GM19023 (cell line): ENCODE data around the gene GLT8D2.

Experiments
- ATAC-seq: cut with Tn5 transposase; IDR thresholded peaks from one replicate; pipeline ENCODE4 v1.9.1; 2021; ENCODE audit warnings: mild to moderate bottlenecking, moderate library complexity; ENCODE audit not compliant: unreplicated experiment

Gene GLT8D2, protein sequence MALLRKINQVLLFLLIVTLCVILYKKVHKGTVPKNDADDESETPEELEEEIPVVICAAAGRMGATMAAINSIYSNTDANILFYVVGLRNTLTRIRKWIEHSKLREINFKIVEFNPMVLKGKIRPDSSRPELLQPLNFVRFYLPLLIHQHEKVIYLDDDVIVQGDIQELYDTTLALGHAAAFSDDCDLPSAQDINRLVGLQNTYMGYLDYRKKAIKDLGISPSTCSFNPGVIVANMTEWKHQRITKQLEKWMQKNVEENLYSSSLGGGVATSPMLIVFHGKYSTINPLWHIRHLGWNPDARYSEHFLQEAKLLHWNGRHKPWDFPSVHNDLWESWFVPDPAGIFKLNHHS

DNA sequence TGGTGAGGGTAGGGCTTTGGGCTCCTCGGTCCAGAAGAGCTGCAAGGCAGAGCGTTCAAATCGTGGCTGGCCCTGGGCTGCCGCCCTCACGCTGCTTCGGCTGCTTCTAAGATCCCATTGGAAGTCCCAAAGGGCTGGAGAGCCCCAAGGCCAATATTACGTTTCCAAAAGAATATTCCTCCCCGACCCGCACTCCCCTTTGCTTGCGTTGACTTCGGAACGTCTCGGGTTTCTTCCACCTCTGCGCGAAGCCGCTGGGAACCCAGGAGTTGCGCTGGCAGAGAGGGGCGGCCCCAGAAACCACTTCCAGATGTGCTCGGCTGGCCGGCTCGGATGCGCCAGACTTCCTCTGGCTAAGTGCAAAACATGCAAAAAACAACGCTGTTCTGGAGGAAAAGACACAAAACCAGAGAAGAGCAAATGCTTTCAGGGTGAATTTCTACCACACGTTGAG lies at the start of gene GLT8D2:
TSS of gene GLT8D2 (minus strand) at position 285 of the 454 bp plus-strand sequence. CDS start 30,539 bp downstream, outside the sequence.
- no peak for ATAC-seq

DNA sequence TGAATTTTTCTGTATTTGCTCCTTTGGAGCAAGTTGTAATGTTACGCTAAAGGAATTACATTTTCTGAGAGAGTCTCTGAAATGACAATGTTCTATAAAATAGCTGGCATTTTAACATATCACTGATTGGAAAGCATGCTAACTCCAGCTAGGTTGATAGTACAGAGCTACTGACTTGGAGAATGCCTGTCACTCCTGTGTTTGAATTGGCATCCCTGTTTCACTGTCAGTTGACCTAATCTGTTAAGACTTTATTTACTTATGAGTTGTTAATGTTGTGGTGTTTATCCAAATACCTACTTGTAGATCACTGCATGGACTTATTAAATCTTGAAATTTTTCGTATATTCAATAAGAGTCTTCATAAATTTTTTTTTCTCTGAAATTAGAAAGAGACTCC lies 48.0 kb upstream of the GLT8D2 start:
- no peak for ATAC-seq

DNA sequence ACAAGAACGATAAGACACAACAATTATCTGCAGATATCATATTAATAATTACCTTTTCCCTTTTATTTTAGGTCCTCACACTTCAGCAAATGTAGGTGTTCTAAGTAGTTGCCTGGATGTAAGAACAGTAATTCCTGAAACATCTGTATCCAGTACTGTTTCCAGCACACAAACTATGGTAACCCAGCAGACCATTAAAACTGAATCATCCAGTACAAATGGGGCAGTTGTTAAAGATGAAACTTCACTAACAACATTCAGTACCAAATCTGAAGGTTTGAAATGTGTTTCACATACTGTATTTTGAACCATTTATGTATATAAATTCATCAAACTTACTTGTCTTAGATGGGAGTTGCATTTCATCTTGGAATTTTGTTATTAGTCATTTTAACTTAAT lies 45.3 kb upstream of the GLT8D2 start:
- no peak for ATAC-seq

DNA sequence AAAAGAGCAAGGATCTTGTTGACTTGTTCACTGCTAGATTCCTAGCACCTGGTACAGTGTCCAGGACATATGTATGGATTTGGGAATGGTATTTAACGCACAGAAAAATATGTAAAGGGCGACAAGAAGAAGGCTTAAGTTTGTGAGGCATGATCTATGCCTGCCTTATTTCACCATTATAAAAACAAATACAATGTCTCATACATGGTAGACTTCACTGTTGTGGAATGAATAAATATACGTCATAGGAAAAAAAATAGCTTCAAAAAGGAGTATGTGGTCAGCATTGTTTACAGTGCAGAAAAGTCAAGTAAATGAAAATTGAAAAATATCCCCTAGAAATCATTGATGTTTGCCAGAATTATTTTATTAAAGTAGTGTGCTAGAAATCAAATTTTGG lies 44.3 kb upstream of the GLT8D2 start:
- no peak for ATAC-seq

DNA sequence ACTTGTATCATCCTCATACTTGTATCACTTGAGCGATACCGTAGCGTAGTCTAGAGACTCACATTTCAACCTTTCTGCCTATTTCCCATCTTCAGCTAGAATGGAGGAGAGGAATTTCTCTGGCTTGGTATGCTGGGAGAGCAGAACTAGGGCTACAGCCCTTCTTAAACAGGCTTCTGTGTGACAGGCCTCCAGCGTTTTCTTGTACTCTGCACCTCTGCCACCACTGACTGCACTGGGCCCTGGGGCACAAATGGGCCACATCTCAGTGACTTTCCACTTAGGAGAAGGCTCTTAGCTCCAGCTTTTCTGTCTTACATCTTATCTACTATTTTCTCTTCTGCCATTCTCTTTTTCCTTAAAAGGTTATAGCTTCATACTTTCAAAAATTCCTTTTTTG lies 41.1 kb upstream of the GLT8D2 start:
- ATAC-seq = no peak

DNA sequence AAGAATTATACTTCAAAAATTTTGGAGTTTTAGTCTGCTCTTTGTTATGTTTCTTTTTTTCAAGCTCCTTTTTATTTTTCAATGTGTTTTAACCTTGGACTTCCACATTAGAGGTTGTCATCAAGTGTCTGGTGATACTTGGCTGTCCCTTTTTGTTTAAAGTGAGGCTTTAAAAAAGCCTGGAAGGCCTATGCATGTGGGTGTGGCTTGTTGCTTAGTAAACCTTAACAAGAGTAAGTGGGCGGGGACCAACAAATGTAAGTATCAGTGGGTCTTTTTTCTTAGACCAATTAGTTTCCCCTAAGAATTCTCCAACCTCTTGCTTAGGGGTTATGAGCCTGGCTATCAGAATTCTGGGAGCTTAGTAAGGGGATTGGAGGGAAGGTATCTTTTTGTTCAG lies 40.7 kb upstream of the GLT8D2 start:
- no peak for ATAC-seq

DNA sequence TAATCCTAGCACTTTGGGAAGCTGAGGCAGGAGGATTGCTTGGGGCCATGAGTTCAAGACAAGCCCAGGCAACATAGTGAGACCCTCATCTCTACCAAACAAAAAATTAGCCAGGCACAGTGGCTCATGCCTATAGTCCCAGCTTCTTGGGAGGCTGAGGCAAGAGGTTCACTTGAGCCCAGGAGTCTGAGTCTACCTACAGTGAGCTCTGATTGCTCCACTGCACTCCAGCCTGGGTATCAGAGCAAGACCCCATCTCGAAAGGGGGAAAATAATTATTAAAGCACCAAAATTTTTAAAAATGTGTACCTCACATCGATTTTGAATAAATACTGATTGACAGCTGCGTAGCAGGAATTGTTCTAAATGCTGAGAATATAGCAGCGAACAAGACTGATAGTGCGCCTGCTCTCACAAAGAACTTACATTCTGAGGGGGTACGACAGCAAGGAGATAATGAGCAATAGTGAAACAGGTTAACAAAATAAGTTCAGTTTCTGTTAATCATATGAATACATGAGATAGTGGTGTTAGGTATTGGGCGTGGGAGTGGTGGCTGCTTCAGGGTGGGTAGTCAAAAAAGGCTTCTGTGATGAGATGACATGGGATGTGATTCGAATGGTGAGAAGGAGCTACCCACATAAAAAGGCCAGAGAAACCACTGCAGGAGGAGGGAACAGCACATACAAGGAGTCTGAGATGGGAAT lies 33.9 kb upstream of the GLT8D2 start:
- peak; percentile 76 for ATAC-seq

DNA sequence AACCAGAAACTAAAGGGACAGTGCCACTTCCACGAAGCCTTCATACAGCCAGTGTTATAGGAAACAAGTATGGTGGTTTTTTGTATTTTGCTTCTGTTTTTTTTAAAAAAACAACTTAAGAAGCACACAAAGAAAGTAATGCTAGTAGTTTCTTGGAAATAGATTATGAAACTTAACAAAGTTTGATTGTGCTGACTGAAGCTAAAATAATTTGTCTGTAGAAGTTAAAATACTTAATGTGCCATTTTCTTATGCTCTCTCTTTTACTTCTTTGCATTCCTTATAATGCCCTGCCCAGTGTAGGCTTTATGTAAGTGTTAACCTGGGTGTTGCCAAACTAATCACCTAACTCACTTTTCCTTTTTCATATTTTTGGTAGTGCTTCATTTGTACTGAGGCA lies 30.8 kb upstream of the GLT8D2 start:
- no peak for ATAC-seq

DNA sequence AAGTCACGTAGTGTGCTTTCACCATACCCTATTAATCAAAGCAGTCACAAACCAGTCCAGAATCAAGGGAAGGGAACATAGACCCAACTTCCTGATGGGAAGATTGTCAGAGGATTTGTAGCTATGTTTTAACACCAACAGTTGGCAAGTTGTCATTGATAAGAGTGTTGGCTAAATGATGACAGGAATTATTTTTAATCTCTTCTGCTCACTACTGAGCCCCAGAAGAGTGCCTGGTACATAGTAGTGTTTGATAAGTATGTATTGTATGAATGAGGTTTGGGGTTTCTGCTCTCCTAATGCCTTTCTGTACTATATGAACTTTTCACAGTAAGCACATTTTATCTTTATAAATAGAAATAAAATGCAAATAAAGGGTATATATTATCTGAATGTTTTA lies 29.0 kb upstream of the GLT8D2 start:
- ATAC-seq = no peak

DNA sequence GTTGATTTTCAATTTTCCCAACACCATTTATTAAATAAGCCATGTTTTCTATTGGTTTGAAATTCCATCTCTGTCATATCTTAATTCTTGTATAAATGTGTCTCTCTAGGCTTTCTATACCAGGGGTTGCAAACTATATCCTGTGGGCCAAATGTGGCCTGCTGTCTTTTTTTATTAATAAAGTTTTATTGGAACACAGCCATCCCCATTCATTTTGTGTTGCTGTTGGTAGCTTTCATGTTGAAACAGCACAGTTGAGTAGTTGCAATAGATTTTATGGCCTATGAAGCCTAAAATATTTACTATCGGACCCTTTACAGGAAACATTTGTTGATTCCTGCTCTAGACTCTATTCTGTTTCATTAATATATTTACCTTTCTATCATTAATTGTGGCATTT lies 23.7 kb upstream of the GLT8D2 start:
- no peak for ATAC-seq

DNA sequence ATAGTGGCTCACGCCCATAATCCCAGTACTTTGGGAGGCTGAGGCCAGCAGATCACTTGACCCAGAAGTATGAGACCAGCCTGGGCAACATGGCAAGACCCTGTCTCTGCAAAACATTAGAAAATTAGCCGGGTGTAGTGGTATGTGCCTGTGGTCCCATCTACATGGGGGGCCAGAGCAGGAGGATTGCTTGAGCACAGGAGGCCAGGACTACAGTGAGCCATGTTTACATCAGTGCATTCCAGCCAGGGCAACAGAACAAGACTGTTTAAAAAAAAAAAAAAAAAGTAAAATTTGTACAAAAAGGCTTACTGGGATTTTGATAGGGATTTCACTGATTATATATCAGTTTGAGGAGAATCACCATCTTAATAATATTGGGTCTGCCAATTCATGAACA lies 22.1 kb upstream of the GLT8D2 start:
- ATAC-seq = no peak

DNA sequence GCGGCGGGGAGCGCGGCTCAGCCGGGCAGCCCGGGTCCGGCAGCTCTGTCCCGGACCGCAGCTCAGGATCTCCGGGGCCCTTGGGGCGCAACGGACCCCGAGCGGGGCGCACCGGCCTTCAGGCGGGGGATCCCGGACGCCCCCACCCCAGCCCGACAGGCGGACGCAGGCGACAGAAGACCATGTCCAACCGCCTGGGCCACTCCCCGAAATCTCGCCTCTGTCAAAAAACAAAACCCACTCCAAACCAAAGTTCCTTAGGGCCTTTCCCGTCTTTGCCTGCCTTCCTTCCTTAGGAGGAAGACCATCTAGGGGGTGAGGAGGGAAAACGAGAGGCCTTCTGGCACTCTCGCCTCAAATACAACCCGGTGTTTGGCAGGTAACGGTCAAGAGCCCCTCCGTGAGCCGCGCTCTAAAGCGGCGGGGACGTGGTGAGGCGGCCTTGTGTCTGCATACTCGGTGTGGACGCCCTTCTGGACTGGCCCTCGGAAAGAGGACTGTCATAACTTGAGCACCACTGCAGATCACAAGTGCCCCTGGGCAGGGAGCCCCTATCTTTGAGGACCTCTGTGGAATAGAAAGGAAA lies 14.9 kb upstream of the GLT8D2 start:
- ATAC-seq = peak; percentile 4

DNA sequence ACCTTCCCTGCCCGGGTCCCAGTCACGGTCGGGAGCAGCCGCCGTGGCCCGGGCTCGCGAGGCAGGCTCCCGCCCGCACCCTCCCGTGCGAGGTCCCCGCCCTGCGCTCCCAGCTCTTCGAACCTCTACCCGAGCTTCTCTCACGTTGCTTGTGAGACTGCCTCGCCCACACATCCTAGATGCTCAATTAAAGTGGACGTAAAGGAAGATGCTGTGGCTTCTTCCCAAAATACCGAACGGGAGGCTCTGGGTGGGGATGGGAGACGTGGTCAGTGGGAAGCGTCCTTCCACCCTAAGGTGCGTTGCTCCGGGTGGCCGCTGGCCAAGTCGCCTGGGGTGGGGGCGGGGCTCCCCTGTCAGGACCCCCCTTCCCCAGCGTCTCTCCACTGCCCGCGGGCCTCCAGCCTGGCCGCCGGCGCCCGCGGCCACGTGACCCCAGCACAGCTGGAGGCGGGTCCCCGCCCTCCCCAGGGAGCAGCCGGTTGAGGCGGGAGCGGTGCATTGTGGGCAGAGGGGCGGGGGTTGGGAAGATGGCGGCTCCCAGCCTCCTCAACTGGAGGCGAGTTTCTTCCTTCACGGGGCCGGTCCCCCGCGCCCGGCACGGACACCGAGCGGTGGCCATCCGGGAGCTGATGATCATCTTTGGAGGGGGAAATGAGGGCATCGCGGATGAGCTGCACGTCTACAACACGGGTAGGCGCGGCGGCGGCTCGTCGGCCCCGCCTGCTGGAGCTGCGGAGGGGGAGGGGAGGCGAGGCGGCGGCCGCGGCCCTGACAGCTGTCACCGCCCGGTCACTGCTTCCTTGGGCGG lies 14.2 kb upstream of the GLT8D2 start, which contains the start of gene HCFC2:
TSS of gene HCFC2 (plus strand) at position 501 of the 811 bp plus-strand sequence. CDS start at position 531, 30 bp downstream.
- ATAC-seq = peak; percentile 90

DNA sequence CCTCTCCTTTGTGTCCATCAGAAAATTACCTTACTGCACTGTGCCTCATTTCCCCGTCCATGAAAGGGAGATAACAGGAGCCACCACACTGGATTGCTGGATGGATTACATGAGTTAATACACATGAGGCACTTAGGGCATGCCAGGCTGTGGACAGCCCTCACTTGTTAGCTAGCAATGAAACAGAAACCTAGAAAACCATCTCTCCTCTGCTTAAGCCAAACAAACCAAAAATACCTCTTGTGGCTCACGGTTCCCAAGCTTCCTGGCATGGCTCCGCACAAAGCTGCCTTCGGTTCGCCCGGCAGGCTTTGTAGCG lies 13.7 kb upstream of the GLT8D2 start:
- peak; percentile 27 for ATAC-seq

DNA sequence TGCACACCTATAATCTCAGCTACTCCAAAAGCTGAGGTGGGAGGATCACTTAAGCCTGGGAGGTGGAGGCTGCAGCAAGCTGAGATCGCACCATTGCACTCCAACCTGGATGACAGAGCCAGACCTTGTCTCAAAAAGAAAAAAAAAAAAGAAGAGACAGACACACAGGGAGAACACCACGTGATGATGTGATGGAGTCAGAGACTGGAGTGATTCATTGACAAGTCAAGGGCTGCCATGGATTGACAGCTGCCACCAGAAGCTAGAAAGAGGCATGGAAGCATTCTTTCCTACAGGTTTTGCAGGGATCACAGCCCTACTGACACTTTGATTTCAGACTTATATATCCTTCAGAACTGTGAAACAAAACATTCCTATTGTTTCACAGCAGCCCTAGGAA lies 10.8 kb upstream of the GLT8D2 start:
- ATAC-seq = no peak

DNA sequence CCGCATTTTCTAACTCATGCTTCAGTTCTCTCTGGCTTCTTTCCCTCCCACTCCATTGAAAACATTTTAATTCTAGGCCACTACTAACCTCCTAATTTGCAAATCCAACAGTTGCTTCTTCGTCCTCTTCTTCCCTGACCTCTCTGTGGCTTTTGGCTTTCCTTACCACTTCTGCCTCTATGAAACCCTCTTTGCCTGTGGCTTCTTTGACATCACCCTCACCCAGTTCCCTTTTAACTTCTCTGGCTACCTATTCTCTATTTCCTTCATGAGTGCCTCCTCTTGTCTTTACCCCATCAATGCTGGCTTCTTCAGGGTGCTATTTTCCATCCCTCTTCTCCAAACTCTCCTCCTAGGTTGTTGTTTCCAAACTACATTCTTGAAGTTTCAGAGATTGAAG lies 10.0 kb upstream of the GLT8D2 start:
- ATAC-seq = no peak

DNA sequence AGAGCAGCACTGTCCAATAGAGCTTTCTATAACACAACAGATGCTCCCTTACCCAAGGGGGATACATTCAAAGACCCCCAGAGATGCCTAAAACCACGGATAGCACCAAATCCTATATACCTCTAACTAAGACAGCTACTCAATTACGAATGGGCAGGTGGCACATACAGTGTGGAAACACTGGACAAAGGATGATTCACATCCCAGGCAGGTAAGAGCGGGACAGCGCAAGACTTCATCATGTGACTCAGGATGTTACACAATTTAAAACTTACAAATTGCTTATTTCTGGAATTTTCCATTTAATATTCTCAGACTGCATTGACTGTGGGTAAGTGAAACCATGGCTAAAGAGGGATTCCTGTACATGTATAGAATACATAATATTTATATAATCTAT lies 8.8 kb upstream of the GLT8D2 start:
- no peak for ATAC-seq

DNA sequence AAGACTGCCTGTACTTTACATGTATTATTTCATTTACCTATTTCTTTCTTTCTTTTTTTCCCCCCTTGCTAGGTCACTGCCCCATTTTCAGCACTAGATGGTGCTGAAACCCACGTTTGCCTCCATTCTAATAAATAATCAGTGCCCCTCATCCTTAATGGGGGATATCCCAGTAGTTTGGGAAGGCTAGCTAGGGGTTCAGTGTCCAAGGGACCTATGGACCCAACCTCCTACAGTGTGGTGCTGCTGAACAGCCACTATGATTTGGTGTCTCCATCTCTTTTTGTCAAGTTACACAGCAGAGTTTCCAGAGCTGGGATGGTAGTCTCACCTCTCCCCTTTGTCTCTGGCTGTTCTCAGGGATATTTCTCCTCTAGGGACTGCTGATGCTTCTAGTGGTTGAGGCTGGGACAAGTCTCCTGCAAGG lies 7.8 kb upstream of the GLT8D2 start:
- no peak for ATAC-seq

DNA sequence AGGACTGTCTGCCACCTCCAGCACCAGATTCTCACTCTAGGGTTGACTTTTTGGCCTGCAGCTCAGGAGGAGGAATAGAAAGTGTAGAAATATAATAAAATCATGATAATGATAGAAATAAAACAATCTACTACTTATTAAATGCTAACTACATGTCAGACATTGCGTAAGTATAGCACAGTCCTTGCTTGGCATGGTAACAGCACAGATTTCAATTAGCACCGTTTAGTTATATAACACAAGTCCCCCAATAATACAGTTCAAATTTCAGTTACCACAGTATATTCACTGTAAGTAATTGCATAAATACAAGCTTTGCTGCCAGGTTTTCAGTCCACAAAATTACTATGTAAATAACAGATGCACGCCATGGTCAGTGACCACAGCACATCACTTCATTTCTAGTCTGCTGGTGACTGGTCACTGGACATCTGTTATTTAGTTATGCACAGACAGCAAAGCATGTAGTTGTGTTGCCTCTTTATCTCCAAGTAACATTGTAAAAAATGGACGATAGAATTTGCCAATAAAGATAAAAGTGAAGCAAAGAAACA lies 6.5 kb upstream of the GLT8D2 start:
- no peak for ATAC-seq

DNA sequence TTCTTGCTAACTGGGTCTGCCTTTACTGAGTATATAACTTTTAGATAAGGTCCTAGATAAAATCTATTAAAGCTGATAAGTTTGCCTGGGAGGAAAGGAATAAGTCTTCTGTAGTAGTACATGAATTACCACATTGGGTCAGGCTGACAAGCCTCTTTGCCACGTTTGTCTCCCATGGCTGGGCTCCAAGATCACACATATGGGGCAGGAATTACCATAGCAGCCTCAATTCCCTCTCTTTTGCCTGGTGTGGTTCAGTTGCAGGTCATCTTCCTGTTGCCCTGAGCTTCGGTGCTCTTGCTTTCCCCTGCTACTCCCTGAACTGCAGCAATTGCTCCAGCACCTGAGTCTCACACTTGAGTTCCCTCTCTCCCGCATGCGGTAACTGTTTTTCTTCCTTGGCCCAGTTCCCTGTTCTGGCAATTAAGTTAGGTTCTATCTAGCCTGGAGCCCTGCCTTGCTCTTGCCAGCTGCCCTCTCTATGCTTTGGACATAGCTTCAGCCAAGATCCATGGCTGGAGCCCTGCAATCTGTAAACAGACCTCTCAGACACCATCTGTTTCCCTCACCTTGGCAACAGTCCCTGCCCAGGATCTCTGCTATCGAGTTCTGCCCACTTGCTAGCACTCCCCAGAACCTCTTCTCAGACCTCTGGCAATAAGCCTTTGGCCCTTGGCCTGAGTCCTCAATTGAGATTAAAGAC lies 5.8 kb upstream of the GLT8D2 start:
- no peak for ATAC-seq
